ENCODE measurements around the gene CSAG3.
A peak's percentile ranks its signal among the peaks of the same experiment; 100 is the strongest.
"Not testable (repeated sequence)": the region's sequence is repeated elsewhere in the genome, so short reads cannot be mapped to it uniquely, and the experiment has no call there.

Gene CSAG3

GRCh38 chrX:152735860-152736511 lies 23.0 kb upstream of the CSAG3 start:
- Histone ChIP-seq H3K4me2 (ENCODE audit: low read depth, low read length) (no peak overlapping the region), H3K9me3 (replicated peaks; ENCODE audit: insufficient read depth, low read length) (no peaks in the 10 kb centered on the region), H3K4me3 (ENCODE audit: low read length) (no peak overlapping the region), H3K36me3 (replicated peaks; ENCODE audit: insufficient read depth, low read length) (no peaks in the 10 kb centered on the region), H3K27me3 (replicated peaks; ENCODE audit: insufficient read depth, low read length) (no peaks in the 10 kb centered on the region), H3K9me2 (replicated peaks; ENCODE audit: insufficient read depth, low read length) (no peaks in the 10 kb centered on the region), H3K9ac (ENCODE audit: low read length) (no peak overlapping the region), H3K4me1 (ENCODE audit: low read length) (no peaks in the 10 kb centered on the region), H3K79me2 (ENCODE audit: low read length) (no peaks in the 10 kb centered on the region), H4K20me1 (ENCODE audit: insufficient read depth, low read length) (no peaks in the 10 kb centered on the region), H2AFZ (ENCODE audit: low read length) (no peak overlapping the region), H3F3A (ENCODE audit: insufficient read depth, low read length) (no peaks in the 10 kb centered on the region), H3K27ac (ENCODE audit: low read length) (no peak overlapping the region)
- DNase-seq, result peak; percentile 4
- TF ChIP-seq CTCF (IDR thresholded peaks at IDR 0.05; ENCODE audit: low read length) (no peak), EZH2 (optimal IDR thresholded peaks at IDR 0.05; ENCODE audit: low read depth, low read length) (no peak), EZH2phosphoT487 (IDR thresholded peaks at IDR 0.05; ENCODE audit: low read length) (no peak)

- not testable (repeated sequence) for H3F3A ChIP-seq (ENCODE audit: insufficient read depth, low read length); H3K4me2 ChIP-seq (ENCODE audit: low read depth, low read length); H3K4me1 ChIP-seq (ENCODE audit: low read length); H3K27me3 ChIP-seq (replicated peaks; ENCODE audit: insufficient read depth, low read length); H3K36me3 ChIP-seq (replicated peaks; ENCODE audit: insufficient read depth, low read length); H3K9me2 ChIP-seq (replicated peaks; ENCODE audit: insufficient read depth, low read length); H2AFZ ChIP-seq (ENCODE audit: low read length); H3K9me3 ChIP-seq (replicated peaks; ENCODE audit: insufficient read depth, low read length); DNase-seq; H3K79me2 ChIP-seq (ENCODE audit: low read length); H3K9ac ChIP-seq (ENCODE audit: low read length); H3K4me3 ChIP-seq (ENCODE audit: low read length); H3K27ac ChIP-seq (ENCODE audit: low read length); H4K20me1 ChIP-seq (ENCODE audit: insufficient read depth, low read length)
Observed at GRCh38 chrX:152736528-152736927, 22.5 kb upstream of the CSAG3 start.

GRCh38 chrX:152738560-152738959 lies 20.5 kb upstream of the CSAG3 start:
- H3K4me2 ChIP-seq (ENCODE audit: low read depth, low read length), result no peak overlapping the region
- no peak for DNase-seq
- H3K9ac ChIP-seq (ENCODE audit: low read length), result no peak overlapping the region
- no peaks in the 10 kb centered on the region for H4K20me1 ChIP-seq (ENCODE audit: insufficient read depth, low read length)
- no peaks in the 10 kb centered on the region for H3F3A ChIP-seq (ENCODE audit: insufficient read depth, low read length)
- H3K27ac ChIP-seq (ENCODE audit: low read length), result no peak overlapping the region
- H3K9me2 ChIP-seq (replicated peaks; ENCODE audit: insufficient read depth, low read length), result no peaks in the 10 kb centered on the region
- H3K4me1 ChIP-seq (ENCODE audit: low read length), result no peaks in the 10 kb centered on the region
- no peaks in the 10 kb centered on the region for H3K27me3 ChIP-seq (replicated peaks; ENCODE audit: insufficient read depth, low read length)
- no peaks in the 10 kb centered on the region for H3K79me2 ChIP-seq (ENCODE audit: low read length)
- H3K4me3 ChIP-seq (ENCODE audit: low read length), result no peak overlapping the region
- H3K9me3 ChIP-seq (replicated peaks; ENCODE audit: insufficient read depth, low read length), result no peaks in the 10 kb centered on the region
- H2AFZ ChIP-seq (ENCODE audit: low read length), result no peak overlapping the region
- no peak for TF ChIP-seq EZH2 (optimal IDR thresholded peaks at IDR 0.05; ENCODE audit: low read depth, low read length)
- no peak for TF ChIP-seq EZH2phosphoT487 (IDR thresholded peaks at IDR 0.05; ENCODE audit: low read length)
- TF ChIP-seq CTCF (IDR thresholded peaks at IDR 0.05; ENCODE audit: low read length), result no peak
- no peaks in the 10 kb centered on the region for H3K36me3 ChIP-seq (replicated peaks; ENCODE audit: insufficient read depth, low read length)

- H3K36me3 ChIP-seq (replicated peaks; ENCODE audit: insufficient read depth, low read length), result not testable (repeated sequence)
Observed at GRCh38 chrX:152753686-152754650, 5.0 kb upstream of the CSAG3 start, which contains the start of gene MAGEA2. MAGEA2 (minus strand) TSS chrX:152753842; CDS start chrX:152751363, 2,479 bp downstream.

GRCh38 chrX:152754871-152755270 lies 4.1 kb upstream of the CSAG3 start:
- H3K36me3 ChIP-seq (replicated peaks; ENCODE audit: insufficient read depth, low read length); H3K9ac ChIP-seq (ENCODE audit: low read length); H2AFZ ChIP-seq (ENCODE audit: low read length); H3K4me3 ChIP-seq (ENCODE audit: low read length); H3K9me3 ChIP-seq (replicated peaks; ENCODE audit: insufficient read depth, low read length); H3K27ac ChIP-seq (ENCODE audit: low read length); H3K9me2 ChIP-seq (replicated peaks; ENCODE audit: insufficient read depth, low read length); H3K4me1 ChIP-seq (ENCODE audit: low read length); H3K4me2 ChIP-seq (ENCODE audit: low read depth, low read length); H4K20me1 ChIP-seq (ENCODE audit: insufficient read depth, low read length); H3K27me3 ChIP-seq (replicated peaks; ENCODE audit: insufficient read depth, low read length); DNase-seq; H3K79me2 ChIP-seq (ENCODE audit: low read length); H3F3A ChIP-seq (ENCODE audit: insufficient read depth, low read length): not testable (repeated sequence)

More at GRCh38 chrX:152753686-152754650, 5.0 kb upstream of the CSAG3 start, which contains the start of gene MAGEA2:
- H3K4me3 ChIP-seq (ENCODE audit: low read length); DNase-seq; H3F3A ChIP-seq (ENCODE audit: insufficient read depth, low read length); H3K79me2 ChIP-seq (ENCODE audit: low read length); H3K27ac ChIP-seq (ENCODE audit: low read length); H3K4me2 ChIP-seq (ENCODE audit: low read depth, low read length); H3K9ac ChIP-seq (ENCODE audit: low read length); H3K9me2 ChIP-seq (replicated peaks; ENCODE audit: insufficient read depth, low read length); H3K9me3 ChIP-seq (replicated peaks; ENCODE audit: insufficient read depth, low read length); H3K4me1 ChIP-seq (ENCODE audit: low read length); H2AFZ ChIP-seq (ENCODE audit: low read length); H4K20me1 ChIP-seq (ENCODE audit: insufficient read depth, low read length); H3K27me3 ChIP-seq (replicated peaks; ENCODE audit: insufficient read depth, low read length): not testable (repeated sequence)

- H3K27ac ChIP-seq (ENCODE audit: low read length); H3F3A ChIP-seq (ENCODE audit: insufficient read depth, low read length); DNase-seq; H3K9me3 ChIP-seq (replicated peaks; ENCODE audit: insufficient read depth, low read length); H3K9ac ChIP-seq (ENCODE audit: low read length); H3K9me2 ChIP-seq (replicated peaks; ENCODE audit: insufficient read depth, low read length); H3K4me2 ChIP-seq (ENCODE audit: low read depth, low read length); H4K20me1 ChIP-seq (ENCODE audit: insufficient read depth, low read length); H3K4me3 ChIP-seq (ENCODE audit: low read length); H3K4me1 ChIP-seq (ENCODE audit: low read length); H3K27me3 ChIP-seq (replicated peaks; ENCODE audit: insufficient read depth, low read length); H3K36me3 ChIP-seq (replicated peaks; ENCODE audit: insufficient read depth, low read length); H2AFZ ChIP-seq (ENCODE audit: low read length); H3K79me2 ChIP-seq (ENCODE audit: low read length): not testable (repeated sequence)
Observed at GRCh38 chrX:152759544-152759943, 526 bp downstream of the CSAG3 start.
